Measurements from ENCODE around the gene ZNF341. TPM values are rescaled to one million over a fixed set of nuclear protein-coding genes. Genes with fewer than 3 reads are reported as not detected.
A peak's percentile ranks its signal among the peaks of the same experiment; 100 is the strongest.
"Not testable (repeated sequence)": the region's sequence is repeated elsewhere in the genome, so short reads cannot be mapped to it uniquely, and the experiment has no call there.

Gene ZNF341
- total RNA-seq, 3 donors from 2014 or later = 4.8 to 6.0 (median 5.2) TPM

DNA sequence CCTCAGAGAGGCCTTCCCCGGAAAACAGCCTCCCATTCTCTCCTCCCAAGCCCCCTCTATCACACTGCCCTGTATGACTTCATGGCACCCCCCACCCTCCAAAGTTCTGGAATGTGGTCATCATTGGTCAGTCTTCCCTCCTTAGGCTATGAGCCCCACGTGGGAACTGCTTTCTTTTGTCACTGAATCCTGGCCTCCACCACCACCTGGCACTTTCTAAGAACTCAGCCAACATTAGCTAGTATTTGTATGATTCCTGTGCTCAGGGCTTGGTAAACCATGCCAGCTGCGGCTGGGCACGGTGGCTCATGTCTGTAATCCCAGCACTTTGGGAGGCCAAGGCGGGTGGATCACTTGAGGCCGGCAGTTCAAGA, 37.2 kb upstream of the ZNF341 start:
- no peaks in the 10 kb centered on the region for H3K36me3 Mint-ChIP-seq (ENCODE audit: insufficient read depth)
- H3K27me3 Mint-ChIP-seq (ENCODE audit: low read depth) = no peaks in the 10 kb centered on the region
- ATAC-seq (no peak), DNase-seq (no peak)
- H3K4me3 Mint-ChIP-seq = no peak overlapping the region
- H3K9me3 Mint-ChIP-seq = no peaks in the 10 kb centered on the region
- H3K4me1 Mint-ChIP-seq (ENCODE audit: low read depth) = peaks cover 7% of the 10 kb centered on the region

DNA sequence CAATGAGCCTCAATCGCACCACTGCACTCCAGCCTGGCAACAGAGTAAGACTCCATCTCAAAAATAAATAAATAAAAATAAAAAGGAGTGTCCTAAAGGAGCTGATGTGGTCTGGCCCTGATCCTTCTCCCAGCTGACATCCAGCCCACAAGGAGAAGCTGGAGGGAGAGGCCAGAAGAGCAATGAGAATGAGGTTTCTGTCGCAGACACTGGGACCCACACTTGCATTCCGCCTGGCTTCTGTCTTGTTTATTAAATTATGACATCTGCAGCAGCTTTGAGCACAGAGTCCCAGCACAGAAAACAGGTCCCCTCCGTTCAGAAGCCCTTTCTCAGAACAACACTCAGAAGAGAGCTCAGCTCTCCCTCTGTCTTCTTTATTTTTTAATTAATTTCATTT, 35.3 kb upstream of the ZNF341 start:
- no peaks in the 10 kb centered on the region for H3K9me3 Mint-ChIP-seq
- no peaks in the 10 kb centered on the region for H3K27me3 Mint-ChIP-seq (ENCODE audit: low read depth)
- DNase-seq (no peak), ATAC-seq (no peak)
- H3K36me3 Mint-ChIP-seq (ENCODE audit: insufficient read depth) = no peaks in the 10 kb centered on the region
- H3K4me3 Mint-ChIP-seq = no peak overlapping the region
- H3K4me1 Mint-ChIP-seq (ENCODE audit: low read depth) = no peaks in the 10 kb centered on the region

GRCh38 chr20:33697129-33697528, 34.7 kb upstream of the ZNF341 start:
- Mint-ChIP-seq H3K27me3 (ENCODE audit: low read depth) (no peaks in the 10 kb centered on the region), H3K9me3 (no peaks in the 10 kb centered on the region), H3K4me1 (ENCODE audit: low read depth) (no peaks in the 10 kb centered on the region), H3K4me3 (no peak overlapping the region), H3K36me3 (ENCODE audit: insufficient read depth) (no peaks in the 10 kb centered on the region)
- no peak for DNase-seq
- no peak for ATAC-seq

DNA sequence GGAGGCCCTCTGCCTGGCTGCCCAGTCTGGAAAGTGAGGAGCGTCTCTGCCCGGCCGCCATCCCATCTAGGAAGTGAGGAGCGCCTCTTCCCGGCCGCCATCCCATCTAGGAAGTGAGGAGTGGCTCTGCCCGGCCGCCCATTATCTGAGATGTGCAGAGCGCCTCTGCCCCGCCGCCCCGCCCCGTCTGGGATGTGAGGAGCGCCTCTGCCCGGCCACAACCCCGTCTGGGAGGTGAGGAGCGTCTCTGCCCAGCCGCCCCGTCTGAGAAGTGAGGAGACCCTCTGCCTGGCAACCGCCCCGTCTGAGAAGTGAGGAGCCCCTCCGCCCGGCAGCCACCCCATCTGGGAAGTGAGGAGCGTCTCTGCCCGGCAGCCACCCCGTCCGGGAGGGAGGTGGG, 32.8 kb upstream of the ZNF341 start:
- not testable (repeated sequence) for H3K36me3 Mint-ChIP-seq (ENCODE audit: insufficient read depth); ATAC-seq; H3K4me1 Mint-ChIP-seq (ENCODE audit: low read depth); H3K9me3 Mint-ChIP-seq; H3K4me3 Mint-ChIP-seq; H3K27me3 Mint-ChIP-seq (ENCODE audit: low read depth); DNase-seq

DNA sequence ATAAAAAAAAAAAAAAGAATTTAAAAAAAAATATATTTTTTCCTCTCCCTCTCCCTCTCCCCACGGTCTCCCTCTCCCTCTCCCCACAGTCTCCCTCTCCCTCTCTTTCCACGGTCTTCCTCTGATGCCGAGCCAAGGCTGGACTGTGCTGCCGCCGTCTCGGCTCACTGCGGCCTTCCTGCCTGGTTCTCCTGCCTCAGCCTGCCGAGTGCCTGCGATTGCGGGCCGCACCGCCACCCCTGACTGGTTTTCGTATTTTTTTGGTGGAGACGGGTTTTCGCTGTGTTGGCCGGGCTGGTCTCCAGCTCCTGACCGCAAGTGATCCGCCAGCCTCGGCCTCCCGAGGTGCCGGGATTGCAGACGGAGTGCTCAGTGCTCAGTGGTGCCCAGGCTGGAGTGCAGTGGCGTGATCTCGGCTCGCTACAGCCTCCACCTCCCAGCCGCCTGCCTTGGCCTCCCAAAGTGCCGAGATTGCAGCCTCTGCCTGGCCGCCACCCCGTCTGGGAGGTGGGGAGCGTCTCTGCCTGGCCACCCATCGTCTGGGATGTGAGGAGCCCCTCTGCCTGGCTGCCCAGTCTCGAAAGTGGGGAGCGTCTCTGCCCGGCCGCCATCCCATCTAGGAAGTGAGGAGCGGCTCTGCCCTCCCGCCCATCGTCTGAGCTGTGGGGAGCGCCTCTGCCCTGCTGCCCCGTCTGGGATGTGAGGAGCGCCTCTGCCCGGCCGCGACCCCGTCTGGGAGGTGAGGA, 30.9 kb upstream of the ZNF341 start:
- not testable (repeated sequence) for H3K27me3 Mint-ChIP-seq (ENCODE audit: low read depth); H3K4me3 Mint-ChIP-seq; DNase-seq; H3K4me1 Mint-ChIP-seq (ENCODE audit: low read depth); H3K9me3 Mint-ChIP-seq; ATAC-seq; H3K36me3 Mint-ChIP-seq (ENCODE audit: insufficient read depth)

GRCh38 chr20:33701629-33702450, 30.0 kb upstream of the ZNF341 start:
- ATAC-seq (no peak), DNase-seq (no peak)
- no peaks in the 10 kb centered on the region for H3K36me3 Mint-ChIP-seq (ENCODE audit: insufficient read depth)
- no peaks in the 10 kb centered on the region for H3K4me1 Mint-ChIP-seq (ENCODE audit: low read depth)
- no peak overlapping the region for H3K4me3 Mint-ChIP-seq
- no peaks in the 10 kb centered on the region for H3K27me3 Mint-ChIP-seq (ENCODE audit: low read depth)
- H3K9me3 Mint-ChIP-seq = no peaks in the 10 kb centered on the region

- DNase-seq (no peak), ATAC-seq (no peak)
- Mint-ChIP-seq H3K4me3 (no peak overlapping the region), H3K36me3 (ENCODE audit: insufficient read depth) (no peaks in the 10 kb centered on the region), H3K27me3 (ENCODE audit: low read depth) (no peaks in the 10 kb centered on the region), H3K9me3 (no peaks in the 10 kb centered on the region), H3K4me1 (ENCODE audit: low read depth) (no peaks in the 10 kb centered on the region)
Observed at GRCh38 chr20:33702861-33703260, 28.9 kb upstream of the ZNF341 start.

GRCh38 chr20:33703498-33704137, 28.2 kb upstream of the ZNF341 start:
- Mint-ChIP-seq H3K4me3 (no peak overlapping the region), H3K4me1 (ENCODE audit: low read depth) (no peaks in the 10 kb centered on the region), H3K9me3 (no peaks in the 10 kb centered on the region), H3K36me3 (ENCODE audit: insufficient read depth) (no peaks in the 10 kb centered on the region), H3K27me3 (ENCODE audit: low read depth) (no peaks in the 10 kb centered on the region)
- DNase-seq = no peak
- ATAC-seq = no peak

DNA sequence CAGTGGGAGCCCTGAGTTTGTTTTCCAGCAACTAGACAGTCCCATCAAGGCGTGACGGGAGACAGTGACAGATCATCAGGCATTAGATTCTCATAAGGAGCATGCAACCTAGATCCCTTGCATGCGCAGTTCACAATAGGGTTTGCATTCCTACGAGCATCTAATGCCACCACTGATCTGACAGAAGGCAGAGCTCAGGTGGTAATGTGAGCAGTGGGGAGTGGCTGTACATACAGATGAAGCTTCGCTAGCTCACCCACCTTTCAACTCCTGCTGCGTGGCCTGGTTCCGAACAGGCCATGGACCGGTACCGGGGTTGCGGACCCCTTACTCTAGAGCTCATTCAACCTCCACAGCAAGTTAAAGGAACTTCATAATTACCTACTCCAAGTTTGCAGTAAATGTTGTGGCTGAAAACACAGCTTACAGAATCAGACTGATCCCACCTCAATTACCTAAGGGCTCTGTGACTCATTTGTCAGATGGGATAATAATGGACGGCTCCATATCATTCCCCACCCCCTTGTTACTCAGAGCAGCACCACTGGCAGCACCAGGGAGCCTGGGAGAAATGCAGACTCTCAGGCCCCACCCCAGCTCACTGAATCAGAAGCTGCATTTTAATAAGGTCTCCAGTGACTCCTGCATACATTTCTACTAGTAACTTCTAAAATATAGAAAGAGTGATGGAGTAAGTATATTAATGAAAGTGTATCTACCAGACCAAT, 27.4 kb upstream of the ZNF341 start:
- ATAC-seq (no peak), DNase-seq (no peak)
- H3K4me1 Mint-ChIP-seq (ENCODE audit: low read depth) = peaks cover 1% of the 10 kb centered on the region
- H3K36me3 Mint-ChIP-seq (ENCODE audit: insufficient read depth) = no peaks in the 10 kb centered on the region
- H3K9me3 Mint-ChIP-seq = no peaks in the 10 kb centered on the region
- no peak overlapping the region for H3K4me3 Mint-ChIP-seq
- no peaks in the 10 kb centered on the region for H3K27me3 Mint-ChIP-seq (ENCODE audit: low read depth)

- Mint-ChIP-seq H3K27me3 (ENCODE audit: low read depth) (no peaks in the 10 kb centered on the region), H3K4me1 (ENCODE audit: low read depth) (peaks cover 3% of the 10 kb centered on the region), H3K4me3 (no peak overlapping the region), H3K36me3 (ENCODE audit: insufficient read depth) (peaks cover 12% of the 10 kb centered on the region), H3K9me3 (no peaks in the 10 kb centered on the region)
- no peak for ATAC-seq
- no peak for DNase-seq
Observed at GRCh38 chr20:33707668-33708067, 24.1 kb upstream of the ZNF341 start.

- H3K4me3 Mint-ChIP-seq = no peak overlapping the region
- ATAC-seq = peak in 1 of 2 donors; percentile 71
Observed at GRCh38 chr20:33709398-33709797, 22.4 kb upstream of the ZNF341 start.

DNA sequence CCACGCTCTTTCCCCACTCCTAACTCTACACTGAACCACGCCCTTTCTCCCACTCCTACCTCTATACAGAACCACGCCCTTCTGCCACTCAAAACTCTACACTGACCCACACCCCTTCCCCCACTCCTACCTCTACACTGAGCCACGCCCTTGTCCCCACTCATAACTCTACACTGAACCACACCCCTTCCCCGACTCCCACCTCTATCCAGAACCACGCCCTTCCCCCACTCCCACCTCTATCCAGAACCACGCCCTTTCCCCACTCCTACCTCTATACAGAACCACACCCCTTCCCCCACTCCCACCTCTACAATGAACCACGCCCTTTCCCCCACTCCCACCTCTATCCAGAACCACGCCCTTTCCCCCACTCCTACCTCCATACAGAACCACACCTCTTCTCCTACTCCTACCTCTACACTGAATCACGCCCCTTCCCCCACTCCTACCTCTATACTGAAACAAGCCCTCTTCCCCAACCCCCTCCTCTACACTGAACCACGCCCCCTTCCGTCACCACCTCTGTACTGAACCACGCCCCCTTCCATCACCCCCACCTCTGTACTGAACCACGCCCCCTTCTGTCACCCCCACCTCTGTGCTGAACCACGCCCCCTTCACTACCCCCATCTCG, 21.8 kb upstream of the ZNF341 start:
- no peaks in the 10 kb centered on the region for H3K9me3 Mint-ChIP-seq
- peaks cover 19% of the 10 kb centered on the region for H3K36me3 Mint-ChIP-seq (ENCODE audit: insufficient read depth)

More at GRCh38 chr20:33709398-33709797, 22.4 kb upstream of the ZNF341 start:
- H3K27me3 Mint-ChIP-seq (ENCODE audit: low read depth) = no peaks in the 10 kb centered on the region
- no peak for DNase-seq
- H3K9me3 Mint-ChIP-seq = no peaks in the 10 kb centered on the region
- H3K36me3 Mint-ChIP-seq (ENCODE audit: insufficient read depth) = peaks cover 18% of the 10 kb centered on the region
- peaks cover 3% of the 10 kb centered on the region for H3K4me1 Mint-ChIP-seq (ENCODE audit: low read depth)

GRCh38 chr20:33710681-33711445, 20.9 kb upstream of the ZNF341 start:
- Mint-ChIP-seq H3K4me1 (ENCODE audit: low read depth) (peaks cover 3% of the 10 kb centered on the region), H3K36me3 (ENCODE audit: insufficient read depth) (peaks cover 19% of the 10 kb centered on the region), H3K9me3 (no peaks in the 10 kb centered on the region), H3K4me3 (no peak overlapping the region), H3K27me3 (ENCODE audit: low read depth) (no peaks in the 10 kb centered on the region)
- DNase-seq (no peak), ATAC-seq (no peak)

More for the DNA sequence above, 21.8 kb upstream of the ZNF341 start:
- no peaks in the 10 kb centered on the region for H3K27me3 Mint-ChIP-seq (ENCODE audit: low read depth)
- DNase-seq (no peak), ATAC-seq (no peak)
- no peak overlapping the region for H3K4me3 Mint-ChIP-seq
- H3K4me1 Mint-ChIP-seq (ENCODE audit: low read depth) = peaks cover 3% of the 10 kb centered on the region
